ENCODE results near the gene APBB1. TPM values are rescaled to one million over a fixed set of nuclear protein-coding genes. Genes with fewer than 3 reads are reported as not detected.

APBB1 gene
- total RNA-seq, 1 experiment from 2014 or later: 0.90 TPM

GRCh38 chr11:6354651-6355485 is 64.0 kb downstream of the APBB1 start:
- Histone ChIP-seq H3K4me3 (no peak overlapping the region), H3K4me1 (replicated peaks; ENCODE audit: insufficient read depth) (no peaks in the 10 kb centered on the region), H3K9me3 (ENCODE audit: insufficient read depth, low read depth) (no peaks in the 10 kb centered on the region), H3K9me2 (ENCODE audit: insufficient read depth) (no peaks in the 10 kb centered on the region), H3K27me3 (ENCODE audit: insufficient read depth, low read depth) (no peaks in the 10 kb centered on the region), H3F3A (ENCODE audit: insufficient read depth, low read depth) (no peaks in the 10 kb centered on the region), H3K36me3 (ENCODE audit: low read depth) (no peaks in the 10 kb centered on the region), H3K27ac (no peak overlapping the region), H3K79me2 (ENCODE audit: low read depth) (no peaks in the 10 kb centered on the region), H4K20me1 (ENCODE audit: insufficient read depth) (no peaks in the 10 kb centered on the region), H3K4me2 (no peak overlapping the region), H2AFZ (no peak overlapping the region)
- no TSS peak for BruUV-seq (replicated peaks)
- CTCF ChIA-PET: no interaction called here
- intact Hi-C loops (cut with micrococcal nuclease; ENCODE audit: unreplicated experiment): loop anchor here (5.0 to 10.0 kb wide), 2 partner anchors 73 to 1230 kb away; no protein-coding TSS in a partner anchor
- TF ChIP-seq EZH2 (IDR thresholded peaks at IDR 0.05; ENCODE audit: low read depth) (no peak), CTCF (conservative IDR thresholded peaks at IDR 0.05) (no peak)
- DNase-seq: no peak
- POLR2A ChIA-PET (ENCODE audit: unreplicated experiment): no interaction called here

- H2AFZ ChIP-seq: no peak overlapping the region
- H3K4me3 ChIP-seq: no peak overlapping the region
- H3K4me2 ChIP-seq: no peak overlapping the region
- no peaks in the 10 kb centered on the region for H3F3A ChIP-seq (ENCODE audit: insufficient read depth, low read depth)
- no peaks in the 10 kb centered on the region for H3K9me3 ChIP-seq (ENCODE audit: insufficient read depth, low read depth)
- no peaks in the 10 kb centered on the region for H3K27me3 ChIP-seq (ENCODE audit: insufficient read depth, low read depth)
- H3K79me2 ChIP-seq (ENCODE audit: low read depth): no peaks in the 10 kb centered on the region
- H3K36me3 ChIP-seq (ENCODE audit: low read depth): no peaks in the 10 kb centered on the region
- no peaks in the 10 kb centered on the region for H3K9me2 ChIP-seq (ENCODE audit: insufficient read depth)
- no peaks in the 10 kb centered on the region for H4K20me1 ChIP-seq (ENCODE audit: insufficient read depth)
- no peaks in the 10 kb centered on the region for H3K4me1 ChIP-seq (replicated peaks; ENCODE audit: insufficient read depth)
- DNase-seq: peak; percentile 59 to 67
- ChIA-PET CTCF (interaction anchor here (0.6 to 0.8 kb wide), 3 partner anchors 37 to 686 kb away, joined by 3 read pairs; no protein-coding TSS in a partner anchor), POLR2A (ENCODE audit: unreplicated experiment) (no interaction called here)
- TF ChIP-seq EZH2 (IDR thresholded peaks at IDR 0.05; ENCODE audit: low read depth) (no peak), CTCF (conservative IDR thresholded peaks at IDR 0.05) (peak; percentile 83)
- no peak overlapping the region for H3K27ac ChIP-seq
- intact Hi-C loops (cut with micrococcal nuclease; ENCODE audit: unreplicated experiment): loop anchor here (1.0 to 10.0 kb wide), 3 partner anchors 71 to 1229 kb away; no protein-coding TSS in a partner anchor
- BruUV-seq (replicated peaks): no TSS peak
Measured at GRCh38 chr11:6353367-6353987, 65.4 kb downstream of the APBB1 start.

GRCh38 chr11:6351782-6352382 is 67.0 kb downstream of the APBB1 start:
- Histone ChIP-seq H3K9me2 (ENCODE audit: insufficient read depth) (no peaks in the 10 kb centered on the region), H3K4me2 (no peak overlapping the region), H3K4me3 (no peak overlapping the region), H3K27ac (no peak overlapping the region), H3K9me3 (ENCODE audit: insufficient read depth, low read depth) (no peaks in the 10 kb centered on the region), H2AFZ (no peak overlapping the region), H3F3A (ENCODE audit: insufficient read depth, low read depth) (no peaks in the 10 kb centered on the region), H4K20me1 (ENCODE audit: insufficient read depth) (no peaks in the 10 kb centered on the region), H3K36me3 (ENCODE audit: low read depth) (no peaks in the 10 kb centered on the region), H3K4me1 (replicated peaks; ENCODE audit: insufficient read depth) (no peaks in the 10 kb centered on the region), H3K27me3 (ENCODE audit: insufficient read depth, low read depth) (no peaks in the 10 kb centered on the region), H3K79me2 (ENCODE audit: low read depth) (no peaks in the 10 kb centered on the region)
- intact Hi-C loops (cut with micrococcal nuclease; ENCODE audit: unreplicated experiment): loop anchor here (5.0 to 10.0 kb wide), 2 partner anchors 70 to 1227 kb away; no protein-coding TSS in a partner anchor
- POLR2A ChIA-PET (ENCODE audit: unreplicated experiment): no interaction called here
- no peak for TF ChIP-seq CTCF (conservative IDR thresholded peaks at IDR 0.05)
- TF ChIP-seq EZH2 (IDR thresholded peaks at IDR 0.05; ENCODE audit: low read depth): no peak
- no TSS peak for BruUV-seq (replicated peaks)
- CTCF ChIA-PET: no interaction called here
- no peak for DNase-seq
